Fibroblast of peridontal ligament (primary cell): ENCODE data around the gene F2.

Experiments
- DNase-seq: peaks from one replicate; pipeline ENCODE4 v3.0.0-alpha.2; 2010; ENCODE audit errors: extremely low read depth

The F2 gene

GRCh38 chr11:46718155-46719019, 626 bp upstream of the F2 start:
- DNase-seq: no peak

DNA sequence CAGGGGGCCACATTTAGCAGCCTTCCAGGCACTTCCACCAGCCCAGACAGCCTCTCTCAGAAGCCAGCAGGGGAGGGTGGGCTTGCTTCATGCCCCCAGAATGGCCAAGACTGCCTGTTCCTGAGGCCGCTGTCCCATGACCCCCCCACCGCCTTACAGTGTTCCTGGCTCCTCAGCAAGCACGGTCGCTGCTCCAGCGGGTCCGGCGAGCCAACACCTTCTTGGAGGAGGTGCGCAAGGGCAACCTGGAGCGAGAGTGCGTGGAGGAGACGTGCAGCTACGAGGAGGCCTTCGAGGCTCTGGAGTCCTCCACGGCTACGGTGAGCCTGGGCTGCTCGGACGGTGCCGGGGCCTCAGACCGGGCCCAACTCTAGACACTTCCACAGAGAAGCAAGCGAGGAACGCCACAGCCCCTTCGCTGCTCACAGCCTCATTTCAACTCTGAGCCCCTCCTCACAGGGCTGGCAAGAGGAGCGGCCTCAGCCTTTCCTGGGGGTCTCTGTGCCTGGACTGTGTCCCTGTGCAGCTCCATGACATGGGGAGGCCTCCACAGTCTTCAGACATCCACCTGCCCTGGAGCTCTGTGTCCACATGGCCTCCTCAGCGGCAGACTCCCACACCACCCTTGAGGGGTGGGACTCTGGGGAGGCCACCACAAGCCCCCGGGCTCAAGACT, 668 bp downstream of the F2 start:
- no peak for DNase-seq

DNA sequence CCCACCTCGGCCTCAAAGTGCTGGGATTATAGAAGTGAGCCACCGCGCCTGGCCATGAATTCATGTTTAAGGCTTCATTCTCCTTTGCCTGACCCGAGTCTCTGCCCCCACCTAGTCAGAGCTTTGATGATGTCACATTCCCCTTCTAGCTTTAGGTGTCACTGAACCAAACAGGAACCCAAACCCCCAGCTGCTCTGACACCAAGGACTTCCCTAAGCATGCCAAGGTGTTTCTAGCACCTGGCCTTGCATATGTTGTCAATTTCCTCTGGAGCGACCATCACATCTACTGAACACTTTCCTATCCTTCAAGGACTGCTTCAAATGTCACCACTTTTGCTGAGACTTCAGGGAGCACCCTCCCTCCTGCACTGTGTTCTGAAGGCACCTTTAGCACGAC, 2.3 kb downstream of the F2 start:
- DNase-seq: no peak

- DNase-seq: no peak
Observed at GRCh38 chr11:46722566-46723358, 3.7 kb downstream of the F2 start.

DNA sequence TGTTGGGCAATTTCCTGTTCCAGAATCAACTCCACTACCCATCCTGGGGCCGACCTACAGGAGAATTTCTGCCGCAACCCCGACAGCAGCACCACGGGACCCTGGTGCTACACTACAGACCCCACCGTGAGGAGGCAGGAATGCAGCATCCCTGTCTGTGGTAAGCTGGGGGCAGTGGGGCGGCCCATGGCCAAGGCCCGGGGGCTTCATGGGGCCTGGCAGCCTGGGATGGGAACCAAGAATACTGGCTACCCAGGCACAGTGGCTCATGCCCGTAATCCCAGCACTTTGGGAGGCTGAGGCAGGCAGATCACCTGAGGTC, 4.3 kb downstream of the F2 start:
- DNase-seq: no peak

DNA sequence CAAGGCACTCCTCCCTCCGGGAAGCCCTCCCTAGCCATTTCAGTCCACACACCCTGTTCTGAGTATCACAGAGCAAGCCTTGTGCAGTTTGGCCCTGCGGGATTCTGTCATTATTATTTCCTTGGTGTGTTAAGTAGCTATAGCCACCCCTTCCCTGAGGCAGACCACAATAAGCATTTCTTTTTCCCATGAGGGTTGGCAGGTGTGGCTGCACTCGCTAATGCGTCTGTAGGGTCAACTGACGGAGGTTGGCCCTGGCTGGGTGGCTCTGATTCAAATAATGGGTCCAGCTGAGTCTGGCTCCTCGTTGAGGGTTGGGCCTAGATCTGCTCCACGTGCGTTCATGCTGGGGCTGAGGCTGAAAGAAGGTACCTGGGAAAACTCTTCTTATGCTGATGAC, 5.1 kb downstream of the F2 start:
- DNase-seq: no peak

GRCh38 chr11:46725338-46726205, 6.6 kb downstream of the F2 start:
- no peak for DNase-seq

GRCh38 chr11:46726206-46726862, 7.3 kb downstream of the F2 start:
- DNase-seq: no peak

GRCh38 chr11:46727952-46728658, 9.1 kb downstream of the F2 start:
- DNase-seq: no peak

- no peak for DNase-seq
Observed at GRCh38 chr11:46728659-46729040, 9.6 kb downstream of the F2 start.

DNA sequence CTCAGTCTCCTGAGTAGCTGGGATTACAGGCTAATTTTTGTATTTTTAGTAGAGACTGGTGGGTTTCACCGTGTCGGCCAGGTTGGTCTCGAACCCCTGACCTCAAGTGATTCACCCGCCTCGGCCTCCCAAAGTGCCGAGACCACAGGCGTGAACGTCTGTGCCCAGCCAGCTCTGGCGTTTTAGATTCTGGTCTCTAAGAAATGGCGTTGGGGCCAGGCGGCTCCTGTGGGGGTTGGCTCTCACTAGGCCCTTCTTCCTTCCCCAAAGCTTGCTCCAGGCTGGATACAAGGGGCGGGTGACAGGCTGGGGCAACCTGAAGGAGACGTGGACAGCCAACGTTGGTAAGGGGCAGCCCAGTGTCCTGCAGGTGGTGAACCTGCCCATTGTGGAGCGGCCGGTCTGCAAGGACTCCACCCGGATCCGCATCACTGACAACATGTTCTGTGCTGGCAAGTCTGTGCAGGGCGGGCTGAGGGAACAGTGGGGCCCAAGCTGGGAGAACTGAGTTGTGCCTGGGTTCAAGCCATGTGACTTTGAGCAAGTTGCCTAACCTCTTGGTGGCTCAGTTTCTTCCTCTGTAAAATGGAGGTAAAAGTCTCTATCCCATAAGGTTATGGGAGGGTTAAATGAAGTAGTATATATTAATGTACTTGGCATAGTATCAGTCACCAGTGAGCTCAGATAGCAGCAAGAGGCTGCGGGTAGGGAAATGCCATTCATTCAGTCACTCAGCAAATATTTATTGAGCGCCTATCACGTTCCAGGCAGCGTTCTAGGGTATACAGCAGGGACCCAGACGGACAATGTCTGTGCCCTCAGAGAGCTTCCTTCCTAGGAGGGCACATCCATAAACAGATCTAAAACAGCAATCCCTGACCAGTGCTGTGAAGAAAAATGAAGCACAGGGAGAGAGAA, 10.4 kb downstream of the F2 start:
- no peak for DNase-seq

DNA sequence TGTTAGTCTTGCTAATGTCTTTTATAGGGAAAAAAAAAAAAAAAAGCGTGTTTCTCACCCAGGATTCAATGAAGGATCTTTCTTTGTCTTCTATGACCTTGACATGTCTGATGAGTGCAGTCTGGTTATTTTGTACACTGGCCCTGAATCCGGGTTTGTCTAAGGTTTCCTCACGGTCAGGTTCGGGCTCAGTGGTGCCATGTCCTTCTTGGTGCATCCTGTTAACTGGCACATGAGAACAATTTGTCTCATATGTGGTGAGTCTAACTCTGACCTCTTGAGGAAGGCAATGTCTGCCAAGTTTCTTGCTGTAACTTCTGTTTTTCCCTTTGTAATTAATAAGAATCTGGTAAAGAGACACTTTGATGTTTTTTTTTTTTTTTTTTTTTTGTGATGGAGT, 12.5 kb downstream of the F2 start:
- DNase-seq: no peak

DNA sequence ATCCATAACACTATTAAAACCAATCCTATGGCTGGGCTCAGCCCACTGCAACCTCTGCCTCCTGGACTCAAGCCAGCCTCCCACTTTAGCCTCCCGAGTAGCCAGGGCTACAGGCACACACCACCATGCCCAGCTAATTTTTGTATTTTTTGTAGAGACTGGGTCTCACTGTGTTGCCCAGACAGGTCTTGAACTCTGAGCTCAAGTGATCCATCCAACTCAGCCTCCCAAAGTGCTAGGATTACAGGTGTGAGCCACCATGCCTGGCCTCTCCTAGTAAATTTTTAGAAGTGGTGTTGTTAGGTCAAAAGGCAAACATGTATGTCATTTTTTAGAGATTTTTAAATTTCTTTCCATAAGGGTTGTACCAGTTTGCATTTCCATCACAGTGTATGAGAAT, 14.2 kb downstream of the F2 start:
- no peak for DNase-seq

GRCh38 chr11:46736146-46736545, 17.1 kb downstream of the F2 start:
- DNase-seq: no peak

- DNase-seq: peak; percentile 6
Observed at GRCh38 chr11:46736615-46737014, 17.6 kb downstream of the F2 start.

DNA sequence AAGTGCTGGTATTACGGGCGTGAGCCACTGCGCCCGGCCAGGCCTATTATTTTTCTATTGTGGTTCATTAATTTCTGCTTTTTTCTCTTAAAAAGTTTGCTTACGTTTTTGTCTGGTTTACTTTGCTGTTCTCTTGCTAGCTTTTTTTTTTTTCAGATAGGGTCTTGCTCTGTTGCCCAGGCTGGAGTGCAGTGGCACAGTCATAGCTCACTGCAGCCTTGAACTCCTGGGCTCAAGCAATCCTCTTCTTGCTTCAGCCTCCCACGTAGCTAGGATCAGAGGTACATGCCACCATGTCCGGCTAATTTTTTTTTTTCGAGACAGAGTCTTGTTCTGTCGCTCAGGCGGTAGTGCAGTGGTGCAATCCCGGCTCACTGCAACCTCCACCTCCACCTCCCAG, 18.7 kb downstream of the F2 start:
- no peak for DNase-seq

GRCh38 chr11:46738887-46739286, 19.9 kb downstream of the F2 start:
- DNase-seq: no peak

DNA sequence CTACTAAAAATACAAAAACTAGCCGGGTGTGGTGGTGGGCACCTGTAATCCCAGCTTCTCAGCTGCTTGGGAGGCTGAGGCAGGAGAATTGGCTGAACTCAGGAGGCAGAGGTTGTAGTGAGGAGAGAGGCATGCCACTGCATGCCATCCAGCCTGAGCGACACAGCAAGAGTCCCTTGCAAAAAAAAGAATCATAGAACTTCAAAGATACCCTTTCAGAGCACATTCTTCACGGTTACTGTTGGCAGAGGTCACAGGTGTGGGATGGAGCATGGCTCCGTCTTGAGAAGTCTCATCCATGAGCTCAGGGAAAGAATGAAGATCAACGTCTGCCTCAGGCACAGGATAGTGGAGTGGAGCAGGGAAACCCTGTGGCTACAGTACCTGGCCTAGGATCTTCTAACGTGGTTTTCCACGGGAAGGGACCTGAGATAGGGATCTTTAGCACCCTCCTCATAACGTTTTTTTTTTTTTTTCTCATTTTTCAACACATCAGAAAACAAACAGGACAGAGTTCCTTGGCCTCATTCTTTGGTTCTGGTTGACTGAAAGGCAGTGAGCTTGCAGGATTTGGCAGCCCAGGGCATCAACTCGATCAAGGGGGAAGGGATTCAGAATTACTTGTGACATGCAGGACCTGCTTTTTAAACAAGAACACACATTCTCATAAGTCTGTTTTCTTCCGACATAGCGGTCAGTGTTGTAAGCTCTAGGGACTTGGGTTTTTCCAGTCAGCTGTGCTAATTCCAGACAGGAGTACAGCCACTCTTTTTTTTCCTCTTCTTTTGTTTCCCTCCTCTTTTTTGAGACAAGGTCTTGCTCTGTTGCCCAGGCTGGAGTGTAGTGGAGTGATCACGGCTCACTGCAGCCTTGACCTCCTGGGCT, 22.8 kb downstream of the F2 start:
- peak; percentile 56 for DNase-seq

GRCh38 chr11:46743043-46743442, 24.0 kb downstream of the F2 start:
- no peak for DNase-seq
